ENCODE measurements around the gene ABCC8.
A peak's percentile ranks its signal among the peaks of the same experiment; 100 is the strongest.

The ABCC8 gene

GRCh38 chr11:17512101-17512500 lies 35.5 kb upstream of the ABCC8 start:
- no peaks in the 10 kb centered on the region for H3K36me3 Mint-ChIP-seq
- H3K4me3 Mint-ChIP-seq, result no peak overlapping the region
- H3K27me3 Mint-ChIP-seq, result peaks cover 19 to 45% of the 10 kb centered on the region in 2 donors
- peaks cover 0 to 3% of the 10 kb centered on the region in 2 donors for H3K4me1 Mint-ChIP-seq
- DNase-seq (no peak), ATAC-seq (replicated peaks) (no peak)
- H3K27ac Mint-ChIP-seq, result no peak overlapping the region
- no peaks in the 10 kb centered on the region for H3K9me3 Mint-ChIP-seq

- H3K27ac Mint-ChIP-seq, result no peak overlapping the region
- H3K27me3 Mint-ChIP-seq, result peaks cover 21 to 45% of the 10 kb centered on the region in 2 donors
Measured at GRCh38 chr11:17511571-17511970, 34.9 kb upstream of the ABCC8 start.

GRCh38 chr11:17510507-17511206 lies 34.0 kb upstream of the ABCC8 start:
- ATAC-seq (replicated peaks) (no peak), DNase-seq (no peak)
- peaks cover 23 to 38% of the 10 kb centered on the region in 2 donors for H3K27me3 Mint-ChIP-seq
- no peaks in the 10 kb centered on the region for H3K36me3 Mint-ChIP-seq
- no peak overlapping the region for H3K27ac Mint-ChIP-seq
- H3K4me1 Mint-ChIP-seq, result peaks cover 0 to 6% of the 10 kb centered on the region in 2 donors
- H3K9me3 Mint-ChIP-seq, result no peaks in the 10 kb centered on the region
- H3K4me3 Mint-ChIP-seq, result no peak overlapping the region

More at GRCh38 chr11:17511571-17511970, 34.9 kb upstream of the ABCC8 start:
- peaks cover 0 to 5% of the 10 kb centered on the region in 2 donors for H3K4me1 Mint-ChIP-seq
- no peaks in the 10 kb centered on the region for H3K9me3 Mint-ChIP-seq
- no peak for DNase-seq
- H3K4me3 Mint-ChIP-seq, result no peak overlapping the region
- ATAC-seq (replicated peaks), result no peak
- no peaks in the 10 kb centered on the region for H3K36me3 Mint-ChIP-seq

- ATAC-seq (replicated peaks), result no peak
Measured at GRCh38 chr11:17508791-17509190, 32.1 kb upstream of the ABCC8 start.

GRCh38 chr11:17508306-17508705 lies 31.7 kb upstream of the ABCC8 start:
- Mint-ChIP-seq H3K4me1 (peaks cover 5 to 8% of the 10 kb centered on the region in 2 donors), H3K9me3 (no peaks in the 10 kb centered on the region), H3K27me3 (peaks cover 19 to 33% of the 10 kb centered on the region in 2 donors), H3K4me3 (no peak overlapping the region), H3K36me3 (no peaks in the 10 kb centered on the region), H3K27ac (no peak overlapping the region)
- DNase-seq, result no peak
- no peak for ATAC-seq (replicated peaks)

More at GRCh38 chr11:17508791-17509190, 32.1 kb upstream of the ABCC8 start:
- Mint-ChIP-seq H3K36me3 (no peaks in the 10 kb centered on the region), H3K9me3 (no peaks in the 10 kb centered on the region), H3K4me1 (peaks cover 8% of the 10 kb centered on the region in 2 donors), H3K4me3 (no peak overlapping the region), H3K27ac (no peak overlapping the region), H3K27me3 (peaks cover 23 to 38% of the 10 kb centered on the region in 2 donors)
- DNase-seq, result no peak

- Mint-ChIP-seq H3K4me1 (peaks cover 5 to 8% of the 10 kb centered on the region in 2 donors), H3K27ac (no peak overlapping the region), H3K36me3 (no peaks in the 10 kb centered on the region), H3K4me3 (no peak overlapping the region), H3K9me3 (no peaks in the 10 kb centered on the region), H3K27me3 (peaks cover 19 to 28% of the 10 kb centered on the region in 2 donors)
- no peak for DNase-seq
- ATAC-seq (replicated peaks), result no peak
Measured at GRCh38 chr11:17507773-17508172, 31.1 kb upstream of the ABCC8 start.

GRCh38 chr11:17506942-17507341 lies 30.3 kb upstream of the ABCC8 start:
- H3K4me3 Mint-ChIP-seq, result no peak overlapping the region
- peak; percentile 60 to 63 for ATAC-seq (replicated peaks)
- no peak overlapping the region for H3K27ac Mint-ChIP-seq
- peaks cover 19 to 24% of the 10 kb centered on the region in 2 donors for H3K27me3 Mint-ChIP-seq
- peak; percentile 7 for DNase-seq
- no peaks in the 10 kb centered on the region for H3K36me3 Mint-ChIP-seq
- no peaks in the 10 kb centered on the region for H3K9me3 Mint-ChIP-seq
- peaks cover 5 to 8% of the 10 kb centered on the region in 2 donors for H3K4me1 Mint-ChIP-seq

- Mint-ChIP-seq H3K4me3 (no peak overlapping the region), H3K27me3 (peaks cover 20% of the 10 kb centered on the region in 2 donors), H3K4me1 (peaks cover 5 to 8% of the 10 kb centered on the region in 2 donors), H3K9me3 (no peaks in the 10 kb centered on the region), H3K36me3 (no peaks in the 10 kb centered on the region), H3K27ac (no peak overlapping the region)
- no peak for ATAC-seq (replicated peaks)
- no peak for DNase-seq
Measured at GRCh38 chr11:17506314-17506713, 29.7 kb upstream of the ABCC8 start.

- ATAC-seq (replicated peaks) (no peak), DNase-seq (no peak)
- H3K4me3 Mint-ChIP-seq, result no peak overlapping the region
- H3K36me3 Mint-ChIP-seq, result no peaks in the 10 kb centered on the region
- peaks cover 11 to 20% of the 10 kb centered on the region in 2 donors for H3K27me3 Mint-ChIP-seq
- H3K27ac Mint-ChIP-seq, result no peak overlapping the region
- H3K9me3 Mint-ChIP-seq, result no peaks in the 10 kb centered on the region
- H3K4me1 Mint-ChIP-seq, result peaks cover 5 to 8% of the 10 kb centered on the region in 2 donors
Measured at GRCh38 chr11:17505146-17505545, 28.5 kb upstream of the ABCC8 start.

GRCh38 chr11:17504330-17505107 lies 27.9 kb upstream of the ABCC8 start:
- Mint-ChIP-seq H3K27me3 (peaks cover 7 to 19% of the 10 kb centered on the region in 2 donors), H3K9me3 (no peaks in the 10 kb centered on the region), H3K36me3 (no peaks in the 10 kb centered on the region), H3K27ac (no peak overlapping the region), H3K4me1 (peaks cover 5 to 8% of the 10 kb centered on the region in 2 donors), H3K4me3 (no peak overlapping the region)
- DNase-seq, result peak; percentile 73
- ATAC-seq (replicated peaks), result peak; percentile 83 to 86

GRCh38 chr11:17502630-17503029 lies 26.0 kb upstream of the ABCC8 start:
- no peak for DNase-seq
- Mint-ChIP-seq H3K4me1 (peaks cover 5 to 8% of the 10 kb centered on the region in 2 donors), H3K36me3 (no peaks in the 10 kb centered on the region), H3K4me3 (no peak overlapping the region), H3K27me3 (peaks cover 0 to 13% of the 10 kb centered on the region in 2 donors), H3K27ac (no peak overlapping the region), H3K9me3 (no peaks in the 10 kb centered on the region)
- ATAC-seq (replicated peaks), result no peak

- ATAC-seq (replicated peaks) (no peak), DNase-seq (no peak)
- Mint-ChIP-seq H3K9me3 (no peaks in the 10 kb centered on the region), H3K27ac (no peak overlapping the region), H3K4me1 (peaks cover 2 to 8% of the 10 kb centered on the region in 2 donors), H3K36me3 (no peaks in the 10 kb centered on the region), H3K27me3 (peaks cover 0 to 9% of the 10 kb centered on the region in 2 donors), H3K4me3 (no peak overlapping the region)
Measured at GRCh38 chr11:17500673-17501072, 24.0 kb upstream of the ABCC8 start.

GRCh38 chr11:17498475-17498874 lies 21.8 kb upstream of the ABCC8 start:
- no peak overlapping the region for H3K27ac Mint-ChIP-seq
- ATAC-seq (replicated peaks) (peak in 1 of 2 donors; percentile 33), DNase-seq (no peak)
- no peaks in the 10 kb centered on the region for H3K4me1 Mint-ChIP-seq
- no peaks in the 10 kb centered on the region for H3K9me3 Mint-ChIP-seq
- H3K4me3 Mint-ChIP-seq, result no peak overlapping the region
- peaks cover 9% of the 10 kb centered on the region in 2 donors for H3K27me3 Mint-ChIP-seq
- no peaks in the 10 kb centered on the region for H3K36me3 Mint-ChIP-seq

GRCh38 chr11:17498058-17498457 lies 21.4 kb upstream of the ABCC8 start:
- no peak for DNase-seq
- no peaks in the 10 kb centered on the region for H3K9me3 Mint-ChIP-seq
- no peak overlapping the region for H3K4me3 Mint-ChIP-seq
- H3K4me1 Mint-ChIP-seq, result no peaks in the 10 kb centered on the region
- peaks cover 9 to 11% of the 10 kb centered on the region in 2 donors for H3K27me3 Mint-ChIP-seq
- no peak overlapping the region for H3K27ac Mint-ChIP-seq
- ATAC-seq (replicated peaks), result peak in 1 of 2 donors; percentile 30
- H3K36me3 Mint-ChIP-seq, result no peaks in the 10 kb centered on the region

GRCh38 chr11:17496406-17496805 lies 19.8 kb upstream of the ABCC8 start:
- no peak overlapping the region for H3K27ac Mint-ChIP-seq
- peaks cover 7 to 11% of the 10 kb centered on the region in 2 donors for H3K27me3 Mint-ChIP-seq
- no peak overlapping the region for H3K4me3 Mint-ChIP-seq
- H3K36me3 Mint-ChIP-seq, result no peaks in the 10 kb centered on the region
- H3K4me1 Mint-ChIP-seq, result no peaks in the 10 kb centered on the region
- no peak for ATAC-seq (replicated peaks)
- DNase-seq, result no peak
- no peaks in the 10 kb centered on the region for H3K9me3 Mint-ChIP-seq
